Ascending aorta (tissue), 2 donors: ENCODE data around the gene ADD3. TPM values are rescaled to one million over a fixed set of nuclear protein-coding genes. Genes with fewer than 3 reads are reported as not detected.

Experiments
- DNase-seq, 2 donors: peaks; one replicate each; pipeline ENCODE4 v3.0.0-alpha.2; 2019; ENCODE audit warnings: low spot score in 2 of 2
- H3K27ac ChIP-seq, 2 donors: fragments of 200-600 bp; sonication (generic); one replicate each; pipeline ENCODE4 v1.5.1; 2016 to 2017; ENCODE audit warnings: mild to moderate bottlenecking in 1 of 2
- H3K27me3 ChIP-seq: fragments of 200-600 bp; sonication (generic); one replicate; pipeline ENCODE4 v1.5.1; 2017
- H3K36me3 ChIP-seq, 2 donors: fragments of 200-600 bp; sonication (generic); one replicate each; pipeline ENCODE4 v1.5.1; 2016
- H3K4me1 ChIP-seq, 2 donors: fragments of 200-600 bp; sonication (generic); one replicate each; pipeline ENCODE4 v1.5.1; 2016 to 2017; ENCODE audit warnings: mild to moderate bottlenecking in 1 of 2
- H3K4me3 ChIP-seq, 2 donors: fragments of 200-600 bp; sonication (generic); one replicate each; pipeline ENCODE4 v1.5.1; 2016 to 2017; ENCODE audit warnings: mild to moderate bottlenecking in 1 of 2
- H3K9me3 ChIP-seq, 2 donors: fragments of 200-600 bp; sonication (generic); one replicate each; pipeline ENCODE4 v1.5.1; 2016
- intact Hi-C: fragments of 100-400 bp; cut with DNase I; formaldehyde crosslinking; loops from one replicate; pipeline ENCODE4 v1.15.1; 2023
- total RNA-seq: library from RNA; depleted of rRNA; stranded (reverse); fragments of >200 nt; gene quantifications from one replicate; pipeline ENCODE4 v1.1.0, GENCODE V29; 2016
- TF ChIP-seq, protein P1 (sequence below), 3 experiments: fragments of 200-600 bp in 2 of 3; fragments of 450-650 bp in 1 of 3; sonication (generic) in 2 of 3; IDR thresholded peaks; one replicate each; pipeline ENCODE4 v1.5.1; 2016 to 2019; ENCODE audit warnings: antibody characterized with exemption in 3 of 3, mild to moderate bottlenecking in 1 of 3, moderate library complexity in 1 of 3

Gene ADD3
- total RNA-seq, 1 donor from 2014 or later, result 93.0 TPM

DNA sequence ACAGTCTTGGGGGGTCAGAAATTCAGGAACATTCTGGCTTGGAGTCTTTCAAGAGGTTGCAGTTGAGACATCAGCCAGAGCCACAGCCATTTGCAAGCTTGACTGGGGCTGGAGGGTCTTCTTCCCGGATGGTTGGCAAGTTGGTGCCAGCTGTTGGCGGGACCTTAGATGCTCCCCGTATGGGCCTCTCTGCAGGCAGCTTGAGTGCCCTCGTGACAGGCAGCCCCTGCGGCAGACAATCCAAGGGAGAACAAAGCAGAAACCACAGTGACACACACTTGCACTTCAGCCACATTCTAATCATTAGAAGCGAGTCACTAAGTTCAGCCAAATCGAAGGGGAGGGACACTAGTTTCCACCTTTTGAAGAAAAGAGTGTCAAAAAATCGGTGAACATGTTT, 140.2 kb downstream of the ADD3 start:
- TF ChIP-seq, protein P1, sequence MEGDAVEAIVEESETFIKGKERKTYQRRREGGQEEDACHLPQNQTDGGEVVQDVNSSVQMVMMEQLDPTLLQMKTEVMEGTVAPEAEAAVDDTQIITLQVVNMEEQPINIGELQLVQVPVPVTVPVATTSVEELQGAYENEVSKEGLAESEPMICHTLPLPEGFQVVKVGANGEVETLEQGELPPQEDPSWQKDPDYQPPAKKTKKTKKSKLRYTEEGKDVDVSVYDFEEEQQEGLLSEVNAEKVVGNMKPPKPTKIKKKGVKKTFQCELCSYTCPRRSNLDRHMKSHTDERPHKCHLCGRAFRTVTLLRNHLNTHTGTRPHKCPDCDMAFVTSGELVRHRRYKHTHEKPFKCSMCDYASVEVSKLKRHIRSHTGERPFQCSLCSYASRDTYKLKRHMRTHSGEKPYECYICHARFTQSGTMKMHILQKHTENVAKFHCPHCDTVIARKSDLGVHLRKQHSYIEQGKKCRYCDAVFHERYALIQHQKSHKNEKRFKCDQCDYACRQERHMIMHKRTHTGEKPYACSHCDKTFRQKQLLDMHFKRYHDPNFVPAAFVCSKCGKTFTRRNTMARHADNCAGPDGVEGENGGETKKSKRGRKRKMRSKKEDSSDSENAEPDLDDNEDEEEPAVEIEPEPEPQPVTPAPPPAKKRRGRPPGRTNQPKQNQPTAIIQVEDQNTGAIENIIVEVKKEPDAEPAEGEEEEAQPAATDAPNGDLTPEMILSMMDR (IDR thresholded peaks at IDR 0.05), result no peak
- Histone ChIP-seq H3K27me3 (no peaks in the 10 kb centered on the region), H3K4me1 (no peaks in the 10 kb centered on the region), H3K4me3 (no peak overlapping the region), H3K36me3 (no peaks in the 10 kb centered on the region), H3K9me3 (no peaks in the 10 kb centered on the region), H3K27ac (no peak overlapping the region)
- DNase-seq, result no peak
- intact Hi-C loops, result no loop called here

DNA sequence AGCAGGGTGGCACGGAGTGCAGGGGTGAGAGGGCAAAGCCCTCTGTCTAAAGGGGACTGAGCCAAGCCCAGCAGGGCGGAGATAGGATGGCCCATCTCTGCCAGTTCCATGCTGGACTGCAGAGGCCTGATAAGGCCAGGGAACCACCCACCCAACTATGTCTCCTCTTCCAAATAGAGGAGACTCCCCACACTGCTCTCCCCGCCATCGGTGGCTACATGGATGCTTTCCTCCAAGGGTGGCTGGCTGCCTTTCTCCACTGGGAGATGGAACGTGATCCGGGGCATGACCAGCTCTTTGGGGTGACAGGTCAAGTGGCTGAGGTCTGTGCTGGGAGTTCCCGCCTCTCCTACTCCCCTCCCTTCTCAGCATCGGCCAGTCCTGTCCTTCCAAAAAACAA, 141.5 kb downstream of the ADD3 start:
- H3K36me3 ChIP-seq, result no peaks in the 10 kb centered on the region
- H3K9me3 ChIP-seq, result no peaks in the 10 kb centered on the region
- H3K27me3 ChIP-seq, result no peaks in the 10 kb centered on the region
- no peaks in the 10 kb centered on the region for H3K4me1 ChIP-seq
- intact Hi-C loops, result no loop called here
- H3K27ac ChIP-seq, result no peak overlapping the region
- DNase-seq, result no peak
- TF ChIP-seq, protein P1 (IDR thresholded peaks at IDR 0.05), result no peak
- H3K4me3 ChIP-seq, result no peak overlapping the region

DNA sequence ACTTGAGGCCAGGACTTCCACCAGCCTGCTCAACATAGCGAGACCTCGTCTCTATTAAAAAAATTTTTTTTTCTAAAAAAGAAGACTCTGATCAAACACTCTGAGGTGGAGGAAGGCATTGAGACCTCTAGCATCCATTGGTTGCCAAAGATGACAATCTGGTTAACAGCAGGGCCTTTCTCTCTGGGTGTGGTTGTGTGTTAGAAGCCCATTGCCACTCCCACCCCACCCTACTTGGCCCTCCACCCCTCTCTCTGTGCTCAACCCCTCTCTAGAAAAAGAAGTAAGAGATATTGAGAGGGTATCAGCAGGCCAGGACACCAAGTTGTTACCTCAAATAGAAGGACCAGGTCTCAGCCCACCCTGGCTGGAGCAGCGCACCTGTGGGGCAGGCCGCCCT, 142.3 kb downstream of the ADD3 start:
- Histone ChIP-seq H3K4me1 (no peaks in the 10 kb centered on the region), H3K27me3 (no peaks in the 10 kb centered on the region), H3K27ac (no peak overlapping the region), H3K4me3 (no peak overlapping the region), H3K36me3 (no peaks in the 10 kb centered on the region), H3K9me3 (no peaks in the 10 kb centered on the region)
- no peak for DNase-seq
- TF ChIP-seq, protein P1 (IDR thresholded peaks at IDR 0.05), result no peak
- intact Hi-C loops, result no loop called here

DNA sequence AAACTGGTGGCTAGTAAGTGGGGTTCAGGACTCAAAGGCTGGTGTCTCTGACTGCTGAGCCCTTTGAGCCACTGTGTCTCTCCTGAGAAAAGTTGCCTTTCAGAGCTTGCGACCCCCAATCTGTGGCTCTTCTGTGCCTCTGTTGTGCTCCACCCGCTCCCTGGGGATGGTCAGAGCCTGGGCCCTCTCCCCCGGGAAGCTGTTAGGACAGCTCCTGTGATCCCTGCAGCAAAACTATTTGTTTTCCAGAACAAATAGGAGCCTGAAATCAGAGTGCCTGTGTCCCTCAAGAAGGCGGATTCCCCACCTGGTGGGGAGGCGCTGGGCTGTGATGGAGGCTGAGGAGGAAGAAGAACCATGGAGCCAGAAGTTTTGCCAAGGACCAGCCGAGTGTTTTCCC, 143.2 kb downstream of the ADD3 start:
- intact Hi-C loops, result no loop called here
- Histone ChIP-seq H3K27me3 (no peaks in the 10 kb centered on the region), H3K36me3 (no peaks in the 10 kb centered on the region), H3K4me3 (no peak overlapping the region), H3K27ac (no peak overlapping the region), H3K4me1 (no peaks in the 10 kb centered on the region), H3K9me3 (no peaks in the 10 kb centered on the region)
- no peak for DNase-seq
- TF ChIP-seq, protein P1 (IDR thresholded peaks at IDR 0.05), result no peak

DNA sequence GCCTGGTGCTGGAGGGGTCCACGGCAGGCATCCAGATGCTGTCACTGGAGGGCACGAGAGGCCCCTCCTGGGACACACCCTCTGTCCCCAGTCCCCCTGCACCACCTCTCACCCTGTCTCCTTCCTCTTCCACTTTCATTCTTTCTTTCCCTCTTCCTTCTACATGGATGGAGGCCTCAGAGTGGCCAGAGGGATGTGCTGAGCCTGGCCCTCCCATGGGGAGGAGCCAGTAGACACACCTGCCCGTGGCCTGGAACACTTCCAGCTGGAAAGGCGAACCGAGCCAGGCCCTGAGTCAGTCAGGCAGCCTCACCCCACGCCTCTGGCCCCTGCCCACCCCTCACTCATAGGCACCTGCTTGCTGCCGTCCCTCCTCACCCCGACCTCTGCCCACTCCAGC, 143.7 kb downstream of the ADD3 start:
- H3K27me3 ChIP-seq, result no peaks in the 10 kb centered on the region
- no peak overlapping the region for H3K27ac ChIP-seq
- H3K36me3 ChIP-seq, result no peaks in the 10 kb centered on the region
- H3K9me3 ChIP-seq, result no peaks in the 10 kb centered on the region
- H3K4me1 ChIP-seq, result no peaks in the 10 kb centered on the region
- H3K4me3 ChIP-seq, result no peak overlapping the region
- TF ChIP-seq, protein P1 (IDR thresholded peaks at IDR 0.05), result no peak
- DNase-seq, result no peak
- intact Hi-C loops, result no loop called here

DNA sequence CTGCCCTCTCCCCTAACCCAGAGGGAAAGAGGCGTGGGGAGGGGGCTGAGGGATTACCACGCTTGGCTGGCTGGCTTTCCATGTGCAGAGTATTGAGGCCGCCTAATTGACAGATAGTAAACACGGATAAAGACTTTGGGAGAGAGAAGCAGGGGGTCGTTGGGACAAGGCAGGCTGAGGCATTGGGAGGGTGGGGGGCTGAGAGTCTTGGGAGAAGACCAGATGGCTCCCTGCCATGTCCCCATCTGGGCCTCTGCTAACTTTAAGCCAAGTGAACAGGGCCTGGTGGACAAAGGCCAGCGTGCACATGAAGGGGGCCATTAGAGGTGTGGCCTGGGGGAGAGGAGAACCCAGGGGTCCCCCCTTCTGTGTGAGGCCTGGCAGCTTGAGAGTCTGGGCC, 144.2 kb downstream of the ADD3 start:
- TF ChIP-seq, protein P1 (IDR thresholded peaks at IDR 0.05), result no peak
- no peaks in the 10 kb centered on the region for H3K36me3 ChIP-seq
- intact Hi-C loops, result no loop called here
- no peaks in the 10 kb centered on the region for H3K4me1 ChIP-seq
- no peak for DNase-seq
- no peak overlapping the region for H3K4me3 ChIP-seq
- no peaks in the 10 kb centered on the region for H3K27me3 ChIP-seq
- no peaks in the 10 kb centered on the region for H3K9me3 ChIP-seq
- H3K27ac ChIP-seq, result no peak overlapping the region
